Activated naive CD8-positive, alpha-beta T cell treated with anti-CD3 and anti-CD28 coated beads, Interleukin-2, amount 50 U/mL, for 16 hours (primary cell): ENCODE measurements around the gene THSD7B.
"Not testable (repeated sequence)": the region's sequence is repeated elsewhere in the genome, so short reads cannot be mapped to it uniquely, and the experiment has no call there.

Experiments
- DNase-seq: peaks from one replicate; pipeline ENCODE4 v3.0.0-alpha.2; 2020; ENCODE audit warnings: low read depth, low spot score

The THSD7B gene

GRCh38 chr2:137693534-137693933, 928.2 kb downstream of the THSD7B start:
- no peak for DNase-seq

- no peak for DNase-seq
Observed at GRCh38 chr2:137696916-137697315, 931.6 kb downstream of the THSD7B start.

GRCh38 chr2:137700250-137700649, 934.9 kb downstream of the THSD7B start:
- DNase-seq = not testable (repeated sequence)

- no peak for DNase-seq
Observed at GRCh38 chr2:137700681-137701080, 935.3 kb downstream of the THSD7B start.

- no peak for DNase-seq
Observed at GRCh38 chr2:137705296-137705695, 940.0 kb downstream of the THSD7B start.

- no peak for DNase-seq
Observed at GRCh38 chr2:137706786-137707613, 941.7 kb downstream of the THSD7B start.

GRCh38 chr2:137708311-137708710, 943.0 kb downstream of the THSD7B start:
- DNase-seq = no peak

GRCh38 chr2:137715731-137716191, 950.4 kb downstream of the THSD7B start:
- no peak for DNase-seq

GRCh38 chr2:137718786-137719185, 953.4 kb downstream of the THSD7B start:
- DNase-seq = no peak

- no peak for DNase-seq
Observed at GRCh38 chr2:137721733-137722132, 956.4 kb downstream of the THSD7B start.

GRCh38 chr2:137724912-137725311, 959.6 kb downstream of the THSD7B start:
- no peak for DNase-seq
